HFF-Myc (cell line): ENCODE data around the gene SIRPB2.

Source experiments
- DNase-seq: peaks from one replicate; pipeline ENCODE4 v3.0.0-alpha.2; 2011; ENCODE audit warnings: low read depth; ENCODE audit errors: extremely low read depth
- H3K4me3 ChIP-seq: replicated peaks from 2 replicates; pipeline ENCODE4 v1.5.1; 2011; ENCODE audit warnings: low read depth, mild to moderate bottlenecking, control low read depth, low read length
- CTCF ChIP-seq: IDR thresholded peaks from 2 replicates; pipeline ENCODE4 v1.5.1; 2012; ENCODE audit warnings: mild to moderate bottlenecking, low read depth, low read length, control low read depth; ENCODE audit errors: missing control alignments

SIRPB2 gene

GRCh38 chr20:1535420-1536175 lies 44.4 kb upstream of the SIRPB2 start:
- no peak for TF ChIP-seq CTCF
- no peak for DNase-seq
- H3K4me3 ChIP-seq: no peak overlapping the region

- no peak for DNase-seq
- no peak for TF ChIP-seq CTCF
- no peak overlapping the region for H3K4me3 ChIP-seq
Observed at GRCh38 chr20:1534526-1534925, 43.3 kb upstream of the SIRPB2 start.

- no peak overlapping the region for H3K4me3 ChIP-seq
- no peak for TF ChIP-seq CTCF
- no peak for DNase-seq
Observed at GRCh38 chr20:1533059-1533458, 41.8 kb upstream of the SIRPB2 start.

- no peak for DNase-seq
- H3K4me3 ChIP-seq: no peak overlapping the region
- TF ChIP-seq CTCF: no peak
Observed at GRCh38 chr20:1528811-1529210, 37.6 kb upstream of the SIRPB2 start.

GRCh38 chr20:1527923-1528322 lies 36.7 kb upstream of the SIRPB2 start:
- H3K4me3 ChIP-seq: no peak overlapping the region
- no peak for DNase-seq
- TF ChIP-seq CTCF: no peak

- TF ChIP-seq CTCF: no peak
- no peak overlapping the region for H3K4me3 ChIP-seq
- no peak for DNase-seq
Observed at GRCh38 chr20:1526896-1527295, 35.7 kb upstream of the SIRPB2 start.

GRCh38 chr20:1526310-1526709 lies 35.1 kb upstream of the SIRPB2 start:
- no peak for DNase-seq
- no peak for TF ChIP-seq CTCF
- H3K4me3 ChIP-seq: no peak overlapping the region
